ENCODE data around the gene BANF1. TPM values are rescaled to one million over a fixed set of nuclear protein-coding genes. Genes with fewer than 3 reads are reported as not detected.

Gene BANF1
- total RNA-seq, 4 donors from 2014 or later: 32.1 to 54.2 (median 42.6) TPM

DNA sequence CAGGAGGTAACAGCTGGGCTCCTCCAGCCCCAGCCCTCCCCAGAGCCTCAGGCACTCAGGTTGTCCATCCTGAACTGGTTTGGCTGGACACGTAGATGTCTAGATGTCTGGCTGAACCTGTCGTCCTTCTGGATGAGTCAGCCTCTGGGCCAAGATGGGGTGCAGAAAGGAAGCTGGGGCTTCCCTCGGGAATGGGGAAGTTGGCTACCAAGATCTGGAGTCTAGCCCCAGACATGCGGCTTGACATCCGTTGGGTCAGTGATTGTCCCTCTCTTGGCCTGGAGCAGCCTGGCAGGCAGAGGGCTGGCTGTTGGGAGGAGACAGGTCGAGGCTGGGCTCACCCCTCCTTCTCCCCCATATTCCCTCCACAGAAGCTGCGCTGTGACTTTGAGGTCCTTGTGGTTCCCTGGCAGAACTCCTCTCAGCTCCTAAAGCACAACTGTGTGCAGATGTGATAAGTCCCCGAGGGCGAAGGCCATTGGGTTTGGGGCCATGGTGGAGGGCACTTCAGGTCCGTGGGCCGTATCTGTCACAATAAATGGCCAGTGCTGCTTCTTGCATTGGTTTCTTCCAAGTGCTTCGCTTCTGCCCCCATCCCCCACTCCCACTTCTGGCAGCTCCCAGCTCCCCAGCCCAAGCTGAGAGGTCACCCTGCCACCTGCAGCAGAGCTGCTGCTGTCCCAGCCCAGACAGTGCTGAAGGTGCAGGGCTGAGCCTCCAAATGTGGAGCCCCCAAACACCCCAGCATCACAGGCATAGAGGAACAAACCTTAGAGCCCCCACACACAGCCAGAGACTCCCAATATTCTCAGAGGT is 10.9 kb downstream of the BANF1 start:
- peaks cover 21% of the 10 kb centered on the region for H3K27me3 ChIP-seq
- peaks cover 27% of the 10 kb centered on the region for H3K4me1 ChIP-seq
- WGBS: 23% methylated on average over 3 of the region's 12 CpGs
- TF ChIP-seq, protein P1, sequence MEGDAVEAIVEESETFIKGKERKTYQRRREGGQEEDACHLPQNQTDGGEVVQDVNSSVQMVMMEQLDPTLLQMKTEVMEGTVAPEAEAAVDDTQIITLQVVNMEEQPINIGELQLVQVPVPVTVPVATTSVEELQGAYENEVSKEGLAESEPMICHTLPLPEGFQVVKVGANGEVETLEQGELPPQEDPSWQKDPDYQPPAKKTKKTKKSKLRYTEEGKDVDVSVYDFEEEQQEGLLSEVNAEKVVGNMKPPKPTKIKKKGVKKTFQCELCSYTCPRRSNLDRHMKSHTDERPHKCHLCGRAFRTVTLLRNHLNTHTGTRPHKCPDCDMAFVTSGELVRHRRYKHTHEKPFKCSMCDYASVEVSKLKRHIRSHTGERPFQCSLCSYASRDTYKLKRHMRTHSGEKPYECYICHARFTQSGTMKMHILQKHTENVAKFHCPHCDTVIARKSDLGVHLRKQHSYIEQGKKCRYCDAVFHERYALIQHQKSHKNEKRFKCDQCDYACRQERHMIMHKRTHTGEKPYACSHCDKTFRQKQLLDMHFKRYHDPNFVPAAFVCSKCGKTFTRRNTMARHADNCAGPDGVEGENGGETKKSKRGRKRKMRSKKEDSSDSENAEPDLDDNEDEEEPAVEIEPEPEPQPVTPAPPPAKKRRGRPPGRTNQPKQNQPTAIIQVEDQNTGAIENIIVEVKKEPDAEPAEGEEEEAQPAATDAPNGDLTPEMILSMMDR (IDR thresholded peaks at IDR 0.05): no peak
- TF ChIP-seq EP300 (IDR thresholded peaks at IDR 0.05) (no peak), POLR2AphosphoS5 (IDR thresholded peaks at IDR 0.05) (no peak), POLR2A (IDR thresholded peaks at IDR 0.05) (no peak)
- H3K9me3 ChIP-seq: no peaks in the 10 kb centered on the region
- no peaks in the 10 kb centered on the region for H3K36me3 ChIP-seq
- H3K27ac ChIP-seq: no peak overlapping the region
- DNase-seq (ENCODE audit: low spot score in 2 of 2): no peak
- H3K4me3 ChIP-seq: no peak overlapping the region

DNA sequence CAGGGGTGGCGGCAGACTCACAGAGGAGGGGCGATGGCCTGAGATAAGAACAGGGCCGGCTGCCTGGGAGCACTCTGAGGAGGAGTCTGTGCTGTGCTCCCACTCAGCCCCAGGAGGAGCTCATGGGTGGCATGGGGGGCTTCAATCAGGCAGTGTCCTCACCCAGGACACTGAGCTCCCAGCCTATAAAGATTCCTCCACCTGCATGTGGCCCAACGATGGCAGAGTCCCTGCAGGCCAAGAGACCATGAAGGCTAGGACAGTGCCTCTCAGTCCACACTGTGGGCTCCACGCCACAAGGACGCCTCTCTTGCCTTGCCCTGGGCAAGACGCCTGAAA is 11.4 kb downstream of the BANF1 start:
- H3K36me3 ChIP-seq: no peaks in the 10 kb centered on the region
- WGBS: 77% methylated on average over 6 of the region's 7 CpGs
- no peaks in the 10 kb centered on the region for H3K9me3 ChIP-seq
- no peak overlapping the region for H3K4me3 ChIP-seq
- H3K4me1 ChIP-seq: peaks cover 21% of the 10 kb centered on the region
- no peak overlapping the region for H3K27ac ChIP-seq
- TF ChIP-seq, protein P1 (IDR thresholded peaks at IDR 0.05): no peak
- TF ChIP-seq EP300 (IDR thresholded peaks at IDR 0.05): no peak
- no peak for TF ChIP-seq POLR2A (IDR thresholded peaks at IDR 0.05)
- TF ChIP-seq POLR2AphosphoS5 (IDR thresholded peaks at IDR 0.05): no peak
- no peak for DNase-seq (ENCODE audit: low spot score in 2 of 2)
- H3K27me3 ChIP-seq: peaks cover 21% of the 10 kb centered on the region

DNA sequence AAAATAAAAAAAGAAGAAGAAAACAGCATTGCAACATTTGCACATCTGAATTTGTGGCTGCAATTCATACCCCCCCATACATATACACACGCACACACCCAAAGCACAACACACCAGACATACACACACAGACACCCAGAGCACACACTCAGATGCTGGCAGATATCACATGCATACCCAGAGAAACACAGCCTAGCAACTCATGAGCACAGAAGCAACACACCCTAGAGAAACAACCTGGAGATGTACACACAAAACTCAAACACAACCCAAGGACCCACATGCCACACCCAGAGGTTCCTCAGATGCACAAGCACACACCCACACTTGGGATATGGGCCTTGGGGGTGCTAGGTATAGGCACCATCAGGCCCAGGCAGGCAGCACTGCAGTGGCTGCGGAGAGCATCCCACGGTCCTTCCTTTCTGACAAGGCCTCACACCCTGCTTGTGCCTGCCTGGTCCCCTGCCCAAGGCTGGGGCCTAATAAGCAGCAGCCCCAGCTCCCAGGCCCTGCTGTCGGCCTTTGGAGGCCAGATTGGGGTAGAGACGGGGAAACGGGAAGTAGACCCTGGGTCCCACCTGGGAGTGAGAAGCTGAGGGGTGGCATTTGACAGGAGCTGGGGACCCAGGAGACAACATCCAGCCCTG is 12.6 kb downstream of the BANF1 start:
- Histone ChIP-seq H3K36me3 (no peaks in the 10 kb centered on the region), H3K27me3 (peaks cover 21% of the 10 kb centered on the region), H3K27ac (no peak overlapping the region), H3K9me3 (no peaks in the 10 kb centered on the region), H3K4me1 (peaks cover 18% of the 10 kb centered on the region), H3K4me3 (no peak overlapping the region)
- WGBS: 89% methylated on average over 3 of the region's 6 CpGs
- DNase-seq (ENCODE audit: low spot score in 2 of 2): no peak
- no peak for TF ChIP-seq POLR2A (IDR thresholded peaks at IDR 0.05)

DNA sequence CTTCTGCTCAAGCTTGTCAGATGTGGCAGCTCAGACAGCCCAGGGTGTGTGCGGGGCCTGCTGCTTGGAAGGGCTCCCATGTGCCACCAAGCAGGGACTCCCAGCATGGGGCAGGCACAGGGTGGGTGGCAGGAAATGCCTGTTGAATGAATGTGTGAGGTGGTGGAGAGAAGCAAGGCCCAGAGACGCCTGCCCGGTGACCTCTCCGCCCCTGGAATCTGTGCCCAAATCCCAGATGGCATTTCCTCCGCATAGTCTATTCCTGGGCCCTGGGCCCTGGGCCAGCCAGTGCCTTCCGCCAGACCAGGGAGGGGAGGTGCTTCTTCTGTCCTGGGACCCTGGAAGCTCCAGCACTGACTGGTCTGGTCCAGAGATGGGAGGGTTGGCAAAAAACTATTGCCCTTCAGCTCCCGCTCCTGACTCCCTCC is 13.2 kb downstream of the BANF1 start:
- no peak for DNase-seq (ENCODE audit: low spot score in 2 of 2)
- Histone ChIP-seq H3K27me3 (peaks cover 21% of the 10 kb centered on the region), H3K4me3 (no peak overlapping the region), H3K27ac (no peak overlapping the region), H3K4me1 (peaks cover 18% of the 10 kb centered on the region), H3K36me3 (no peaks in the 10 kb centered on the region), H3K9me3 (no peaks in the 10 kb centered on the region)
- 56% methylated on average over 6 of the region's 7 CpGs for WGBS
- TF ChIP-seq, protein P1 (IDR thresholded peaks at IDR 0.05): no peak

DNA sequence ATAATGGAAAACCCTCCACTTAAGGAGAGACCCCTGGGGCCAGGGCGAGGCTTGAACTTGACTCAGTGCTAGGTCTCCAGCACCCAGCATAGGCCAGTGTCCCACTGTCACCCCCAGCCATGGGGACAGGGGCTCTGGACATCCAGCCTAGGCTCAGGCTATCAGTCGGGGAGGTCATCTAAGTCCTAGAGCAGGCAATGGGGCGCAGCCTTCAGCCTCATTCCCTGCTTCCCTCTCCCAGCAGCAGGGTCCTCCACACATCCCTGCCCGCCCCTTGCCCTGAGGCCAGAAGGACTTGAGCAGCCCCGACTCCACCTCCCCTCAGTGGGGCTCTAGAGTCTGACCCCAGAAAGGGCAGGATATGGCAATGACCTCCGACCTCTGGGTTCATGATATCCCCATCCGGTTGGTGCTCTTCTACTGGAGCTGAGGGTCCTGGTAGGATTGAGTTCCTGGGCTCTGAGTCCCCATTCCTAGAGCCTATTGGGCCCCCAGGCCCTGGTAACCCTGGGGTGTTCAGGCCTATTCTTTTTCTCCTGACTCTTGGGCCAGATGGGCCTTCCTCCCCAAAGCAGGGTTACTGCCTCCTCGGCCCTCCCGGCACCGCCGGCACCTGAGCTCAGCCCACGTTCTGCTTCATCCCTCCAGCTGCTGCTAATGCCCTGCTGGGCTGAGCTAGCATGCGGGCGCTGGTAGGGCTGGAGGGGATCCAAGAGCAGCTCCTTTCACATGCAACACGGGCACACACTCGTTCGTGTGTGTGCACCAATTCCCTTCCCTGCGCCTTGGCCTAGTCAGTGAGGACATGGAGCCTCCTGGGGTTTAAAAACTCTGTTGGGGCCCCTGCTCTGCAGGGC is 13.9 kb downstream of the BANF1 start:
- Histone ChIP-seq H3K27ac (no peak overlapping the region), H3K9me3 (no peaks in the 10 kb centered on the region), H3K27me3 (peaks cover 21% of the 10 kb centered on the region), H3K36me3 (no peaks in the 10 kb centered on the region), H3K4me3 (no peak overlapping the region), H3K4me1 (peaks cover 18% of the 10 kb centered on the region)
- no peak for DNase-seq (ENCODE audit: low spot score in 2 of 2)
- WGBS: 61% methylated on average over 12 of the region's 18 CpGs
- TF ChIP-seq EP300 (IDR thresholded peaks at IDR 0.05): no peak
- TF ChIP-seq POLR2AphosphoS5 (IDR thresholded peaks at IDR 0.05): no peak
- TF ChIP-seq, protein P1 (IDR thresholded peaks at IDR 0.05): no peak
- TF ChIP-seq POLR2A (IDR thresholded peaks at IDR 0.05): no peak

All from suprapubic skin (tissue), 4 donors.